HCT116 (cell line): ENCODE data around the gene ABHD1. TPM values are rescaled to one million over a fixed set of nuclear protein-coding genes. Genes with fewer than 3 reads are reported as not detected.

ENCODE experiments used
- ATAC-seq: fragments of 200-7000 bp; cut with Tn5 transposase; 2 replicates; pipeline ENCODE4 v1.9.1; 2020; ENCODE audit warnings: mild to moderate bottlenecking, moderate library complexity
- BruUV-seq: library from RNA; stranded (reverse); fragments of 400-500 nt; replicated peaks from 2 replicates; lab custom pipeline; 2021; lab: Mats Ljungman, UMichigan
- CTCF ChIA-PET: fragments of 300-600 bp; sonication (Branson Sonifier 250); formaldehyde crosslinking; loops from one replicate; lab custom pipeline; 2021; ENCODE audit warnings: antibody characterized with exemption; lab: Charles Lee
- POLR2A ChIA-PET: fragments of 300-600, 350-600 bp; sonication (Branson Sonifier 250); formaldehyde crosslinking; loops from one replicate; lab custom pipeline; 2021; ENCODE audit warnings: antibody characterized with exemption; lab: Charles Lee
- RAD21 ChIA-PET, 2 experiments: fragments of 300-600 bp; sonication (Branson Sonifier 250); formaldehyde crosslinking; loops; one replicate each; lab custom pipeline; 2023; ENCODE audit warnings: low total read pairs in 2 of 2; ENCODE audit not compliant: uncharacterized antibody in 2 of 2, unreplicated experiment in 2 of 2, low non-redundant PET in 1 of 2; lab: Charles Lee
- DNase-seq: peaks from one replicate; pipeline ENCODE4 v3.0.0-alpha.2; 2010; ENCODE audit warnings: low read depth, low spot score
- H2AFZ ChIP-seq: fragments of 200-600 bp; shearing (Covaris generic), sonication (generic); 2 replicates; pipeline ENCODE4 v1.6.1; 2017; ENCODE audit warnings: low read depth, mixed run types, mixed read lengths, antibody characterized with exemption, low read length; ENCODE audit not compliant: poor library complexity, severe bottlenecking
- H3K27ac ChIP-seq: 2 replicates; pipeline ENCODE4 v1.5.1; 2012; ENCODE audit warnings: low read depth, low read length
- H3K27me3 ChIP-seq: fragments of 200-600 bp; sonication (generic); 2 replicates; pipeline ENCODE4 v1.6.1; 2016; ENCODE audit warnings: mixed run types, low read length, mixed read lengths; ENCODE audit not compliant: insufficient read depth
- H3K36me3 ChIP-seq, 2 experiments: fragments of 200-500 bp in 1 of 2; fragments of 200-600 bp in 1 of 2; sonication (Bioruptor generic) in 1 of 2; sonication (generic) in 1 of 2; 2 replicates each; pipeline versions ENCODE4 v1.5.1 to v1.6.1; 2014 to 2016; ENCODE audit warnings: low read length in 2 of 2, inconsistent platforms in 1 of 2, mixed read lengths in 1 of 2, mixed run types in 1 of 2; ENCODE audit not compliant: insufficient read depth in 2 of 2, control insufficient read depth in 1 of 2
- H3K4me1 ChIP-seq, 2 experiments: fragments of 200-600 bp in 1 of 2; sonication (generic) in 1 of 2; 2 replicates each; pipeline versions ENCODE4 v1.5.1 to v1.6.1; 2012 to 2017; ENCODE audit warnings: low read length in 2 of 2, inconsistent platforms in 1 of 2, mild to moderate bottlenecking in 1 of 2, mixed read lengths in 1 of 2, mixed run types in 1 of 2, moderate library complexity in 1 of 2; ENCODE audit not compliant: insufficient read depth in 2 of 2, control insufficient read depth in 1 of 2
- H3K4me2 ChIP-seq: fragments of 200-600 bp; sonication (generic); 2 replicates; pipeline ENCODE4 v1.6.1; 2017; ENCODE audit warnings: mixed run types, low read length, mixed read lengths
- H3K4me3 ChIP-seq, 2 experiments: fragments of 200-600 bp in 1 of 2; sonication (generic) in 1 of 2; replicated peaks in 1 of 2; 2 replicates each; pipeline ENCODE4 v1.5.1; 2011 to 2016; ENCODE audit warnings: low read length in 2 of 2, control low read depth in 1 of 2, low read depth in 1 of 2, mild to moderate bottlenecking in 1 of 2, mixed read lengths in 1 of 2, mixed run types in 1 of 2
- H3K79me2 ChIP-seq: fragments of 200-600 bp; sonication (generic); 2 replicates; pipeline ENCODE4 v1.6.1; 2017; ENCODE audit warnings: mild to moderate bottlenecking, mixed run types, low read length, moderate library complexity, mixed read lengths; ENCODE audit not compliant: insufficient read depth
- H3K9ac ChIP-seq: fragments of 200-600 bp; sonication (generic); 2 replicates; pipeline ENCODE4 v1.6.1; 2016; ENCODE audit warnings: low read length, mixed read lengths
- H3K9me2 ChIP-seq: fragments of 200-600 bp; sonication (generic), shearing (Covaris generic); 2 replicates; pipeline ENCODE4 v1.6.1; 2017; ENCODE audit warnings: mixed run types, mild to moderate bottlenecking, moderate library complexity; ENCODE audit not compliant: insufficient read depth
- H3K9me3 ChIP-seq, 2 experiments: fragments of 200-500 bp in 1 of 2; fragments of 200-600 bp in 1 of 2; sonication (Bioruptor generic) in 1 of 2; sonication (generic) in 1 of 2; 2 replicates each; pipeline ENCODE4 v1.6.1; 2014 to 2017; ENCODE audit warnings: low read length in 2 of 2, mixed read lengths in 2 of 2, inconsistent platforms in 1 of 2, low read depth in 1 of 2, mild to moderate bottlenecking in 1 of 2, mixed run types in 1 of 2, moderate library complexity in 1 of 2; ENCODE audit not compliant: control insufficient read depth in 1 of 2, insufficient read depth in 1 of 2
- H4K20me1 ChIP-seq: fragments of 200-600 bp; sonication (generic), shearing (Covaris generic); 2 replicates; pipeline ENCODE4 v1.6.1; 2017; ENCODE audit warnings: mixed run types, mild to moderate bottlenecking, moderate library complexity; ENCODE audit not compliant: insufficient read depth
- ATF3 ChIP-seq: IDR thresholded peaks from 2 replicates; pipeline ENCODE4 v1.6.1; 2012
- CEBPB ChIP-seq: IDR thresholded peaks from 2 replicates; pipeline ENCODE4 v1.6.1; 2012; ENCODE audit warnings: low read depth
- ELF1 ChIP-seq: IDR thresholded peaks from 2 replicates; pipeline ENCODE4 v1.6.1; 2012; ENCODE audit warnings: low read depth, borderline replicate concordance
- EZH2 ChIP-seq: fragments of 200-600 bp; sonication (generic); IDR thresholded peaks from 2 replicates; pipeline ENCODE4 v1.6.1; 2017; ENCODE audit warnings: antibody characterized with exemption, mixed run types
- EZH2phosphoT487 ChIP-seq: fragments of 200-600 bp; IDR thresholded peaks from 2 replicates; pipeline ENCODE4 v1.6.1; 2018; ENCODE audit warnings: antibody characterized with exemption, borderline replicate concordance
- FOSL1 ChIP-seq: IDR thresholded peaks from 2 replicates; pipeline ENCODE4 v1.6.1; 2012; ENCODE audit warnings: low read depth
- JUND ChIP-seq: IDR thresholded peaks from 2 replicates; pipeline ENCODE4 v1.6.1; 2012
- MAX ChIP-seq: IDR thresholded peaks from 2 replicates; pipeline ENCODE4 v1.6.1; 2012
- POLR2A ChIP-seq: IDR thresholded peaks from 2 replicates; pipeline ENCODE4 v1.7.0; 2011; ENCODE audit warnings: borderline replicate concordance; ENCODE audit not compliant: insufficient read depth, insufficient read length; ENCODE audit errors: extremely low read depth
- POLR2AphosphoS5 ChIP-seq: IDR thresholded peaks from 2 replicates; pipeline ENCODE4 v1.6.1; 2011; ENCODE audit warnings: mild to moderate bottlenecking, low read depth, low read length, moderate library complexity
- RAD21 ChIP-seq: IDR thresholded peaks from 2 replicates; pipeline ENCODE4 v1.6.1; 2012; ENCODE audit warnings: low read depth, mild to moderate bottlenecking
- REST ChIP-seq: IDR thresholded peaks from 2 replicates; pipeline ENCODE4 v1.6.1; 2012; ENCODE audit warnings: low read depth
- SIN3A ChIP-seq: IDR thresholded peaks from 2 replicates; pipeline ENCODE4 v1.6.1; 2012; ENCODE audit warnings: low read depth
- SP1 ChIP-seq: IDR thresholded peaks from 2 replicates; pipeline ENCODE4 v1.6.1; 2012; ENCODE audit warnings: low read depth
- SRF ChIP-seq: IDR thresholded peaks from 2 replicates; pipeline ENCODE4 v1.6.1; 2012; ENCODE audit warnings: low read depth
- YY1 ChIP-seq: IDR thresholded peaks from 2 replicates; pipeline ENCODE4 v1.6.1; 2011; ENCODE audit warnings: low read length, low read depth, moderate library complexity, mild to moderate bottlenecking; ENCODE audit not compliant: insufficient replicate concordance; ENCODE audit errors: extremely low read depth
- ZFX ChIP-seq: fragments of 450-650 bp; IDR thresholded peaks from 2 replicates; pipeline ENCODE4 v1.6.1; 2017
- ZNF274 ChIP-seq: fragments of 200-500 bp; sonication (Bioruptor generic); IDR thresholded peaks from 2 replicates; pipeline ENCODE4 v1.6.1; 2014; ENCODE audit warnings: mild to moderate bottlenecking, low read depth, low read length, inconsistent platforms
- intact Hi-C: fragments of 100-400 bp; cut with micrococcal nuclease; formaldehyde crosslinking; loops from 2 replicates; pipeline ENCODE4 v1.10.0; 2022
- total RNA-seq: library from RNA; stranded (reverse); gene quantifications from one replicate; pipeline ENCODE4 v1.2.1, GENCODE V29; 2021; ENCODE audit not compliant: unreplicated experiment

The ABHD1 gene
- total RNA-seq, 1 experiment from 2014 or later, result not detected

- intact Hi-C loops, result no loop called here
- no peak overlapping the region for H2AFZ ChIP-seq
- ATAC-seq, result no peak
- H3K4me1 ChIP-seq, result no peaks in the 10 kb centered on the region
- no TSS peak for BruUV-seq
- H3K9me2 ChIP-seq, result no peaks in the 10 kb centered on the region
- no peaks in the 10 kb centered on the region for H3K27me3 ChIP-seq
- H3K36me3 ChIP-seq, result no peaks in the 10 kb centered on the region
- no peak overlapping the region for H3K4me3 ChIP-seq
- no peaks in the 10 kb centered on the region for H4K20me1 ChIP-seq
- CTCF ChIA-PET, result no interaction called here
- no peak overlapping the region for H3K27ac ChIP-seq
- H3K9ac ChIP-seq, result no peak overlapping the region
- no peak overlapping the region for H3K4me2 ChIP-seq
- POLR2A ChIA-PET, result no interaction called here
- DNase-seq, result no peak
- RAD21 ChIA-PET, result no interaction called here
- no peaks in the 10 kb centered on the region for H3K79me2 ChIP-seq
- H3K9me3 ChIP-seq, result peaks cover 0 to 4% of the 10 kb centered on the region in 2 experiments; a peak in 1 of 4 replicates
- TF ChIP-seq EZH2phosphoT487, result no peak
- no peak for TF ChIP-seq ZNF274
- no peak for TF ChIP-seq EZH2
- no peak for TF ChIP-seq SIN3A
- TF ChIP-seq POLR2AphosphoS5, result no peak
Observed at GRCh38 chr2:27143285-27143684, 19.7 kb downstream of the ABHD1 start.

GRCh38 chr2:27145682-27146081 is 22.1 kb downstream of the ABHD1 start:
- Histone ChIP-seq H3K36me3 (no peaks in the 10 kb centered on the region), H3K9ac (no peak overlapping the region), H3K9me3 (peaks cover 0 to 4% of the 10 kb centered on the region in 2 experiments; a peak in 1 of 4 replicates), H3K4me3 (no peak overlapping the region), H3K9me2 (no peaks in the 10 kb centered on the region), H3K79me2 (no peaks in the 10 kb centered on the region), H3K27me3 (no peaks in the 10 kb centered on the region), H3K27ac (no peak overlapping the region), H3K4me2 (no peak overlapping the region), H3K4me1 (no peaks in the 10 kb centered on the region), H2AFZ (no peak overlapping the region), H4K20me1 (no peaks in the 10 kb centered on the region)
- BruUV-seq, result no TSS peak
- RAD21 ChIA-PET, result no interaction called here
- intact Hi-C loops, result no loop called here
- CTCF ChIA-PET, result no interaction called here
- POLR2A ChIA-PET, result no interaction called here
- DNase-seq (no peak), ATAC-seq (no peak)
- TF ChIP-seq MAX (no peak), SP1 (no peak), JUND (no peak), CEBPB (no peak), ATF3 (no peak), POLR2AphosphoS5 (no peak), POLR2A (no peak), ZFX (no peak), REST (no peak), RAD21 (no peak), FOSL1 (no peak), ELF1 (no peak), SRF (no peak), ZNF274 (no peak), YY1 (no peak)
